Smooth muscle cell (in vitro differentiated cells): ENCODE measurements around the gene KCTD17. TPM values are rescaled to one million over a fixed set of nuclear protein-coding genes. Genes with fewer than 3 reads are reported as not detected.

ENCODE experiments used
- DNase-seq: peaks from one replicate; lab custom pipeline; 2025; ENCODE audit not compliant: unreplicated experiment; lab: John Stamatoyannopoulos, UW
- H2AFZ ChIP-seq: fragments of 200-600 bp; sonication (generic); 2 replicates; pipeline ENCODE4 v1.6.0; 2016; ENCODE audit warnings: antibody characterized with exemption, low read depth, mild to moderate bottlenecking
- H3F3A ChIP-seq: fragments of 200-600 bp; sonication (generic); 2 replicates; pipeline ENCODE4 v1.6.0; 2017; ENCODE audit warnings: antibody characterized with exemption, low read depth
- H3K27ac ChIP-seq: fragments of 200-600 bp; sonication (generic); 2 replicates; pipeline ENCODE4 v1.5.1; 2016; ENCODE audit warnings: low read depth, mild to moderate bottlenecking
- H3K27me3 ChIP-seq: fragments of 200-600 bp; sonication (generic); 2 replicates; pipeline ENCODE4 v1.6.1; 2016; ENCODE audit warnings: low read depth, mild to moderate bottlenecking
- H3K36me3 ChIP-seq: fragments of 200-600 bp; sonication (generic); 2 replicates; pipeline ENCODE4 v1.5.1; 2016; ENCODE audit warnings: low read depth
- H3K4me1 ChIP-seq: fragments of 200-600 bp; sonication (generic); 2 replicates; pipeline ENCODE4 v1.5.1; 2016; ENCODE audit warnings: low read depth
- H3K4me2 ChIP-seq: fragments of 200-600 bp; sonication (generic); 2 replicates; pipeline ENCODE4 v1.6.0; 2016; ENCODE audit warnings: mild to moderate bottlenecking
- H3K4me3 ChIP-seq: fragments of 200-600 bp; sonication (generic); 2 replicates; pipeline ENCODE4 v1.5.1; 2016; ENCODE audit warnings: mild to moderate bottlenecking
- H3K79me2 ChIP-seq: fragments of 200-600 bp; sonication (generic); 2 replicates; pipeline ENCODE4 v1.6.0; 2016; ENCODE audit warnings: low read depth, mild to moderate bottlenecking
- H3K9ac ChIP-seq: fragments of 200-600 bp; sonication (generic); 2 replicates; pipeline ENCODE4 v1.6.0; 2016; ENCODE audit warnings: low read depth
- H3K9me3 ChIP-seq: fragments of 200-600 bp; sonication (generic); replicated peaks from 2 replicates; pipeline ENCODE4 v1.5.1; 2016; ENCODE audit warnings: low read depth
- H4K20me1 ChIP-seq: fragments of 200-600 bp; sonication (generic); 2 replicates; pipeline ENCODE4 v1.6.0; 2016; ENCODE audit warnings: low read depth
- CTCF ChIP-seq: fragments of 200-600 bp; sonication (generic); IDR thresholded peaks from 2 replicates; pipeline ENCODE4 v1.5.1; 2017; ENCODE audit warnings: borderline replicate concordance, mild to moderate bottlenecking, antibody characterized with exemption; ENCODE audit not compliant: insufficient read depth, poor library complexity, severe bottlenecking
- WGBS: methylation state at CpG from one replicate; pipeline ENCODE4 v1.1.7; 2016; ENCODE audit warnings: low lambda C conversion rate; 5-methylcytosine and 5-hydroxymethylcytosine counted together
- polyA plus RNA-seq: library from polyadenylated mRNA; unstranded; fragments of >200 nt; fragmentation: Nextera tagmentation; extraction: Ambion mirVana; gene quantifications from 2 replicates; pipeline ENCODE4 v1.2.1, GENCODE V29; 2016
- total RNA-seq: library from RNA; depleted of rRNA; stranded (reverse); fragments of >200 nt; gene quantifications from 2 replicates; pipeline ENCODE4 v1.2.3, GENCODE V29; 2014

Gene KCTD17
- total and polyA plus RNA-seq, 2 experiments from 2014 or later = 20.0 to 36.9 TPM

DNA sequence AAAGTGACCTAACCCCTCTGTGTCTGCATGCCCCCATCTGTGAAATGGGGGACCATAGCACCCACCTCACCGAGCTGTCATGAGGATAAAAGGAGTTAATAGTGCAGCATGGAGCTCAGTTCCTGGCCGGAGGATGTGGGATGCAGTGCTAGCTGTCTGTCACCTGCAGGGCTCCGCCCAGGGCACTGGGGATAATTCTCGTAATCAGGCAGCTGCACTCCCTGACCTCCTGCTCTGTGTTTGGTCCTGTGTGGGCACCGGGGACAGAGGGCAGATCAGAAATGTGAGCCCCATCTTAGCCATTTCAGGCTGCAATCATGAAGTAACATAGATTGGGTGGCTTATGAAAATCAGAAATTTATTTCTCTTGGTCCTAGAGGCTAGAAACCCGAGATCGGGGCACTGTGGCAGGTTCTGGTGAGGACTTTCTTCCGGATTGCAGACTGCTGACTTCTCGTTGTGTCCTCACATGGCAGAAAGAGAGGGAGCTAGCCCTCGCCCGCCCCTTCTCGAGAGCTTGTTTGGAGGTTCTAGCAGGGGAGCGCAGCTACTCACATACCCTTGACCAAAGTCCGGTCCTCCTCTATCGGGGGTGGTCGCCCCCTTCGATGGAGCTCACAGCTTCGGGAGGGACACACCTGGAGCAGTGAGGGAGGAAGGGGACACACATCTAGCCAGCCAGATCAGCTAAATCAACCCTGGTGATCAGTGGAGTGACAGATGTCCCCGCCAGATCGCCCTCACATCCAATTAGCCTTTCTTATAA lies 3.2 kb downstream of the KCTD17 start:
- no peak for TF ChIP-seq CTCF
- DNase-seq = no peak
- H3K9me3 ChIP-seq = no peaks in the 10 kb centered on the region
- no peak overlapping the region for H2AFZ ChIP-seq
- H3K4me1 ChIP-seq = peaks cover 6% of the 10 kb centered on the region
- H3K36me3 ChIP-seq = no peaks in the 10 kb centered on the region
- no peaks in the 10 kb centered on the region for H3K27me3 ChIP-seq
- H3F3A ChIP-seq = no peaks in the 10 kb centered on the region
- H4K20me1 ChIP-seq = no peaks in the 10 kb centered on the region
- H3K27ac ChIP-seq = no peak overlapping the region
- no peak overlapping the region for H3K4me3 ChIP-seq
- H3K9ac ChIP-seq = no peak overlapping the region
- WGBS = 93% methylated on average over 20 of the region's 20 CpGs
- no peaks in the 10 kb centered on the region for H3K79me2 ChIP-seq
- no peak overlapping the region for H3K4me2 ChIP-seq

GRCh38 chr22:37056246-37056645 lies 4.7 kb downstream of the KCTD17 start:
- no peak for DNase-seq
- H3K4me2 ChIP-seq = no peak overlapping the region
- no peak overlapping the region for H3K9ac ChIP-seq
- H2AFZ ChIP-seq = no peak overlapping the region
- WGBS = 97% methylated on average over 12 of the region's 13 CpGs
- no peaks in the 10 kb centered on the region for H3K36me3 ChIP-seq
- H4K20me1 ChIP-seq = no peaks in the 10 kb centered on the region
- no peak overlapping the region for H3K27ac ChIP-seq
- no peaks in the 10 kb centered on the region for H3K9me3 ChIP-seq
- H3F3A ChIP-seq = no peaks in the 10 kb centered on the region
- H3K79me2 ChIP-seq = no peaks in the 10 kb centered on the region
- H3K4me1 ChIP-seq = peaks cover 6% of the 10 kb centered on the region
- H3K4me3 ChIP-seq = no peak overlapping the region
- H3K27me3 ChIP-seq = no peaks in the 10 kb centered on the region
- no peak for TF ChIP-seq CTCF

DNA sequence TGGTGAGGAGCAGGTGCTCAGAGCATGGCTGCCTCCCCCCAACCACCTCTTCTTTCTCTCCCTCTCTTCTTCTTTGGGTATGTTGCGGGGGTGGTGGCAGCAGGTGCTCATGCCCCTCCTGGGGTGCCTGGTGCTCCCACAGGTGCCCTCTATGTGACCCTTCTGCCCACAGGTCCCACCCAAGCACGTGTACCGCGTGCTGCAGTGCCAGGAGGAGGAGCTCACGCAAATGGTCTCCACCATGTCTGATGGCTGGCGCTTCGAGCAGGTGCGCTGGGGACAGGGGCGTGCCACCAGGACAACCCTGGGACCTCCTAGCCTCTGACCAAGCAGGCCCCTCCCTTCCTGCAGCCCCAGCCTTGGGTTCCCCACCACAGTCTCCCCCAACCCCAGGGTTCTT lies 5.7 kb downstream of the KCTD17 start:
- Histone ChIP-seq H4K20me1 (no peaks in the 10 kb centered on the region), H3K4me1 (peaks cover 4% of the 10 kb centered on the region), H3K4me2 (no peak overlapping the region), H3K9ac (no peak overlapping the region), H3K9me3 (no peaks in the 10 kb centered on the region), H3K4me3 (no peak overlapping the region), H3F3A (no peaks in the 10 kb centered on the region), H3K79me2 (no peaks in the 10 kb centered on the region), H3K27me3 (no peaks in the 10 kb centered on the region), H3K36me3 (no peaks in the 10 kb centered on the region), H2AFZ (no peak overlapping the region), H3K27ac (no peak overlapping the region)
- no peak for DNase-seq
- WGBS = 92% methylated on average over 9 of the region's 9 CpGs
- no peak for TF ChIP-seq CTCF
